Measurements from ENCODE around the gene STARD13.
A peak's percentile ranks its signal among the peaks of the same experiment; 100 is the strongest.

The STARD13 gene

DNA sequence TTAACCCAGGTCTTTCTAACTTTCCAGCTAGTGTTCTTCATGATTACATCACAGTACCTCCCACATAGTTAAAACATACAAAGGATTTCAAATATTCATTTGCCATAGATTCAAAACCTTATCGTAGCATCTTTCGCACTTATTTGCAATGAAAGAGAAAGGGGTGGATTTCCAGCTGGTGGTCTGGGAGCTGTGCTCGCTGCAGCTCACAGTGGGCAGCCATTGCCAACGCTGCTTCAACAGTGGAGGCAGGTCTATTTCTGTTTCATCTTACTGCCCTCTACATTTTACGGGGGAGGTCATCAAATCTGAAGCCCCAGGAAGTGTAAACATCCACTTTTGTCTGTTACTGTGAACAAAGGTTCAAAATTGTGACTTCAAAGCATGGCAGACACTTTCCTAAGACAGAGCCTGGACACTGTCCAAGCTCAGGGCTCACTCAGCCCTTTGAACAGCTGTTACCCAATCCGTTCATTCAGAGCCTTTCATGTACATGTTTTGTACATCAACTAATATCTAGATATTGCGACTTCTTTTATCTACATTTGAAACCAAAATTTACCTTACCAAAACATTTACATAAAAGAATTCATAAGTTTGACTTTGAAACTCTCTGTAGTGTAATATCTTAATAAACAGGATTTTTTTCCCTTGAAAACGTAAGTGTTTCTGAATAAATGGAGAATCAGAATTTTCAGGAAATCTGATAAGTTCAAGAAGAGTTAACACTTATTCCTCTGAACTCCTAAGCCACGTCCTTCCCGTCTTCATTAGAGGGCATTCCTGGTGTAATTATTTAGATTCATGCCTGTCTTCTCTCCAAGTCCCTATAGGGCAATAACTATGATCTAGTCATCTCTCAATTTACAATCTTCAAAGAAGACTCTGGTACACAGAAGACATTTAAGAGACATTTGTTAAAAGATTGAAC lies 25.1 kb downstream of the STARD13 start:
- H3K4me3 ChIP-seq: no peak overlapping the region
- H3K27ac ChIP-seq: peak overlapping the region in 1 of 2 donors; percentile 71
- DNase-seq (ENCODE audit: low spot score): no peak
- TF ChIP-seq, protein P1, sequence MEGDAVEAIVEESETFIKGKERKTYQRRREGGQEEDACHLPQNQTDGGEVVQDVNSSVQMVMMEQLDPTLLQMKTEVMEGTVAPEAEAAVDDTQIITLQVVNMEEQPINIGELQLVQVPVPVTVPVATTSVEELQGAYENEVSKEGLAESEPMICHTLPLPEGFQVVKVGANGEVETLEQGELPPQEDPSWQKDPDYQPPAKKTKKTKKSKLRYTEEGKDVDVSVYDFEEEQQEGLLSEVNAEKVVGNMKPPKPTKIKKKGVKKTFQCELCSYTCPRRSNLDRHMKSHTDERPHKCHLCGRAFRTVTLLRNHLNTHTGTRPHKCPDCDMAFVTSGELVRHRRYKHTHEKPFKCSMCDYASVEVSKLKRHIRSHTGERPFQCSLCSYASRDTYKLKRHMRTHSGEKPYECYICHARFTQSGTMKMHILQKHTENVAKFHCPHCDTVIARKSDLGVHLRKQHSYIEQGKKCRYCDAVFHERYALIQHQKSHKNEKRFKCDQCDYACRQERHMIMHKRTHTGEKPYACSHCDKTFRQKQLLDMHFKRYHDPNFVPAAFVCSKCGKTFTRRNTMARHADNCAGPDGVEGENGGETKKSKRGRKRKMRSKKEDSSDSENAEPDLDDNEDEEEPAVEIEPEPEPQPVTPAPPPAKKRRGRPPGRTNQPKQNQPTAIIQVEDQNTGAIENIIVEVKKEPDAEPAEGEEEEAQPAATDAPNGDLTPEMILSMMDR (IDR thresholded peaks at IDR 0.05): no peak

DNA sequence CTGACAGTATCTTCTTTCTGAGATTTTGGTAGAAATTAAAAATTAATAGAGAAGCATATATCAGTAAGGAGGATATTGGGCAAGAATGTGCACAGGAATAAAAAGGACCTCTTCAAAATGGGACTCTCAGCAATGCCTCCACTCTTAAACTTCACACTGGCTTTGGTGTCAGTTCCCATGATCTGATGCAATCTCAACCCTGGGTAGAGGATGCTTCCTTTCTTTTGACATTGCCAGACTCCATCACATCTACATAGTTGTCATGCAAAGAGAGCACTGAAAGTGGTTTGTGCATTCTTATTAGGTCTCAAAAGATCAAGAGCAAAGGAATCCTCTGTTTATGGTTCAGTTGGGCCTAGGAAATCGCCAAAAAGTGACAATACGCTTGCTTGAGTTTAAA lies 26.3 kb downstream of the STARD13 start:
- no peak for DNase-seq (ENCODE audit: low spot score)
- Histone ChIP-seq H3K4me3 (no peak overlapping the region), H3K27ac (peak overlapping the region in 1 of 2 donors; percentile 15)
- TF ChIP-seq, protein P1 (IDR thresholded peaks at IDR 0.05): no peak

DNA sequence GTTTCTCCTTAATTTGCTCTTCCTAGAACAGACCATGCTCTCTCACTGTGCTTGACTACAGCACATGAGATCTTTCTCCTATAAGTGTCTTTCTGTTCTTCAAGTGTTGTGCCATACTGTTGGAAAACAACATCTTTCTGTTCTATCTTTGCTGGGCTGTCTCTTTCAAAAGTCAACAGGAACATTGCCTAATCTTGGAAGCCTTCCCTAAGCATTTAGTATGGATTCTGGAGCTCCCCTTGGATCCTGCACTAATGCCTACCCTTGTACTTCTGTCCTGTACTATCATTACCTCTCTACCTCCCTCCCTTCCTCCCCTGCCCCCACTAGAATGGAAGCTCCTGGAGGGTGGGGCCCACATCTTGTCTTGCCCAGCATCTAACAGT lies 26.8 kb downstream of the STARD13 start:
- no peak for DNase-seq (ENCODE audit: low spot score)
- Histone ChIP-seq H3K27ac (peak overlapping the region in 1 of 2 donors; percentile 56), H3K4me3 (no peak overlapping the region)
- TF ChIP-seq, protein P1 (IDR thresholded peaks at IDR 0.05): no peak

DNA sequence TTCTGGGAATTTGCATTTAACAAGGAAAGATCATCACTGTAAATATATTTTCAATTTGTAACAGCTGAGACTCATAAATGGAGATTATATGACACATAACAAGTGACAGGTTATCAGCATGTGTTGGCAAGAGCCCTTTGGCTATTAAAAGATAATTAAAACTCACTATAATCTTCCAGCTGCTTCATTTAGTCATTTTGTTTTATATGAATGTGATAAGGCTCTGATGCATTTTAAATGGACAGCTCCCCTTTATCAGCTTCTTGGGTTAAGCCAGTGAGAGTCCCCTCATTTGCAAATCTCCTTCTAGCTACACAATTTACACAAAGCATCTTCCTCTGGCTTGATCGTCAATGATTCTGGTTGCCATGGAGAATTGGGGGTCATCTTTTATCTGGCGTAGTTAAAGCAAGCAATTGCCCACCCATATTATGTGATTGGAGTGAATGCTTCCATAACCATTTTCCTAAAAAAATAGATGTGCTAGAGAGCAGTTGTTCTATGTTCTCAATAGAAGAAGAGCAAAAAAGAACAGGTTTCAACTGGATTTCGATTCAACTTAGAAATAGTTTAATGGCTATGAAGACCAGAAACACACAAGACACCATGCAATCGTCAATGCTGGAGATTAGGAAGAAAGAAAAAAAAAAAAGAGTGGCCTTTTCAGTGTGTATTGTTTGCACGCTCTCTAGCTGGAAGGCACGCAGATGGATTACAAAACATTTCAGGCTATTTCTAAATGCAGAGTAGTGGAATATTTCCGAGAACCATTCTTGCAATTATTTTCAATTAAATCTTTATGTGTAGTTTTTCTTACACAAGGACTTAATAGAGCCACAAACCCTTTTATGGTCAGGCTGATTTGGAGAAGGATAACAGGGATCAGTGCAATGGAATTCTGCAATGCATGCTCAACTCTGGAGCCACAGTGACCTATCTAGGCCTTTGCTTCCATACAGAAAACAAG lies 27.4 kb downstream of the STARD13 start:
- peak overlapping the region in 1 of 2 donors; percentile 56 for H3K27ac ChIP-seq

DNA sequence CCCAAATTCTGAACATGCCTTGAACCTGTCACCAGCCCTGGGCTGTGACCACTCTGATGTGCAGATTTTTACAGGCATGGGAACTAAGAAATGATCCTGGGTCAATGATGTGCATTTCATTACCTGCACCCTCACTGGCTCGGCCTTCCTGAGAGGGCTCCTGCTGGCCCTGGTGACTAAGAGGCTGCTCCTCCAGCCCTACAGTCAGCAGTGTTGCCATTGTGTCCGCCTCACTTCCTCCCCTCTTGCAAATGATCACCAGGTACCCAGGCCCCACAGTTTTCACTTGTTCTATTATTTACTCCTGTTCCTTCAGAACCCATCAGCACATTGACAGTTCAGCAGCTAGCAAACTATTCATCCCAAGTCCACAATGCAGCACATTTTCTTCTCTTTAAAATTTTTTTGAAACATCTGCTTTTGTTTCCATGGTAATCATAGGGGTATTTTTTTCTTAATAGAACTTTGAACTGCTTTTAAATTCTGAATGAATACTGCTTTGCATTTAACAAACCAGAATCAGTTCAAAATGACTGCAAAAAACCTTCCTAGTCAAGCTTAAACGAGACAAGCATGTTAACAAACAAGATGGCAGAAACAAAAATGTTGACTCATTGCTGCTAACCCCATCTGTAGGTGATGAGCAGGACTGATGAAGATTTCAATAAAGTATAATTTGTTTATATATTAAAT lies 29.3 kb downstream of the STARD13 start:
- TF ChIP-seq, protein P1 (IDR thresholded peaks at IDR 0.05): no peak
- Histone ChIP-seq H3K4me3 (no peak overlapping the region), H3K27ac (no peak overlapping the region)
- DNase-seq (ENCODE audit: low spot score): no peak

More for the DNA sequence above, 27.4 kb downstream of the STARD13 start:
- TF ChIP-seq, protein P1 (IDR thresholded peaks at IDR 0.05): no peak
- DNase-seq (ENCODE audit: low spot score): no peak
- H3K4me3 ChIP-seq: no peak overlapping the region

DNA sequence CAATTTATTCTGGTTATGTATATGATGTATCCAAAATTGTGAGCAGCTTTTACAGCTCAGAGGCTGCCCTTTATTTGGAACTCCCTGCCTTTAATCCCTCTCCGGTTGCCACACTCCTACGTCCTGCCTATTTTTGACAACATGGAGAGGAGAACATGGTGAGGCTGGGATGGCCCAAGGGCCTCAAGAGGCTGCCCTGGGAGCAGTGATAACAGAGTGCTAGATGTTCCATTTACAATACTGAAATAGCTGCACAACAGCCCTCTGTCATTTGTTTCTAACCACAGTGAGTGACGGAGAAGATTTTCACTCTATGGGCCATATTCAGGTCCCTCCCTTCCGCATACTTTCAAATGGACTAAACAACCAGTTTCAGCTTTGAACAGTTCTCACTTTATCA lies 33.4 kb downstream of the STARD13 start:
- peak overlapping the region in 1 of 2 donors; percentile 1 for H3K27ac ChIP-seq
- H3K4me3 ChIP-seq: no peak overlapping the region
- TF ChIP-seq, protein P1 (IDR thresholded peaks at IDR 0.05): no peak
- no peak for DNase-seq (ENCODE audit: low spot score)
